IMR-90 (cell line): Measurements from ENCODE around the gene UST.

Experiments
- CHD1 ChIP-seq: IDR thresholded peaks from 2 replicates; pipeline ENCODE4 v1.6.1; 2012; ENCODE audit warnings: low read depth, low read length, improper control_type of control experiment
- POLR2A ChIP-seq: IDR thresholded peaks from 2 replicates; pipeline ENCODE4 v1.6.1; 2012; ENCODE audit warnings: mild to moderate bottlenecking, low read depth, low read length
- TF ChIP-seq, protein P1 (sequence below): conservative IDR thresholded peaks from 2 replicates; pipeline ENCODE4 v1.5.1; 2012; ENCODE audit warnings: mild to moderate bottlenecking, low read depth, low read length, improper control_type of control experiment

DNA sequence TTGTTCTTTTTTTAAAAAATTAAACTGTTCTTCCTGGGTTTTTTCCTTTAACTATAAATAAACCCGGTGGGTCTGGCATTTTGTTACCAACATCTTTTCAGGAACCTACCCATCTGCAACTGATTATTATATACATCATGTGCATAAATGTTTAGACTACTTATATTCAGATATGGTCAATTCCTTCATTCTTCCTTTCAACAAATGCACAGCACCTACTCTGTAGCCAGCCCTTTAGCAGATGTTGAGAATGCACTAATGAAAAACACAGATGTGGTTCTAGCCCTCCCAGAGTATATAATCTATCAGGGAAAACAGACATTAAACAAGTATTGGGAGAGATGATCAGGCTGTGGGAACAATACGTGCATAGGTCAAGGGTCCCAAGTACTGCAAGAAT, 237.1 kb downstream of the UST start:
- no peak for TF ChIP-seq CHD1
- TF ChIP-seq POLR2A, result no peak
- TF ChIP-seq, protein P1, sequence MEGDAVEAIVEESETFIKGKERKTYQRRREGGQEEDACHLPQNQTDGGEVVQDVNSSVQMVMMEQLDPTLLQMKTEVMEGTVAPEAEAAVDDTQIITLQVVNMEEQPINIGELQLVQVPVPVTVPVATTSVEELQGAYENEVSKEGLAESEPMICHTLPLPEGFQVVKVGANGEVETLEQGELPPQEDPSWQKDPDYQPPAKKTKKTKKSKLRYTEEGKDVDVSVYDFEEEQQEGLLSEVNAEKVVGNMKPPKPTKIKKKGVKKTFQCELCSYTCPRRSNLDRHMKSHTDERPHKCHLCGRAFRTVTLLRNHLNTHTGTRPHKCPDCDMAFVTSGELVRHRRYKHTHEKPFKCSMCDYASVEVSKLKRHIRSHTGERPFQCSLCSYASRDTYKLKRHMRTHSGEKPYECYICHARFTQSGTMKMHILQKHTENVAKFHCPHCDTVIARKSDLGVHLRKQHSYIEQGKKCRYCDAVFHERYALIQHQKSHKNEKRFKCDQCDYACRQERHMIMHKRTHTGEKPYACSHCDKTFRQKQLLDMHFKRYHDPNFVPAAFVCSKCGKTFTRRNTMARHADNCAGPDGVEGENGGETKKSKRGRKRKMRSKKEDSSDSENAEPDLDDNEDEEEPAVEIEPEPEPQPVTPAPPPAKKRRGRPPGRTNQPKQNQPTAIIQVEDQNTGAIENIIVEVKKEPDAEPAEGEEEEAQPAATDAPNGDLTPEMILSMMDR, result no peak
